ENCODE data around the gene ADAM10.

- TF ChIP-seq ZNF274 (IDR thresholded peaks at IDR 0.05; ENCODE audit: low read depth, low read length) (no peak), YY1 (IDR thresholded peaks at IDR 0.05; ENCODE audit: insufficient read depth, insufficient read length) (no peak)
Observed at GRCh38 chr15:58565619-58566018, 183.9 kb downstream of the ADAM10 start.

All from NT2/D1 (cell line).